HCT116 (cell line): ENCODE data around the gene LIMA1. TPM values are rescaled to one million over a fixed set of nuclear protein-coding genes. Genes with fewer than 3 reads are reported as not detected.

Source experiments
- ATAC-seq: fragments of 200-7000 bp; cut with Tn5 transposase; 2 replicates; pipeline ENCODE4 v1.9.1; 2020; ENCODE audit warnings: mild to moderate bottlenecking, moderate library complexity
- BruUV-seq: library from RNA; stranded (reverse); fragments of 400-500 nt; replicated peaks from 2 replicates; lab custom pipeline; 2021; lab: Mats Ljungman, UMichigan
- CTCF ChIA-PET: fragments of 300-600 bp; sonication (Branson Sonifier 250); formaldehyde crosslinking; loops from one replicate; lab custom pipeline; 2021; ENCODE audit warnings: antibody characterized with exemption; lab: Charles Lee
- POLR2A ChIA-PET: fragments of 300-600, 350-600 bp; sonication (Branson Sonifier 250); formaldehyde crosslinking; loops from one replicate; lab custom pipeline; 2021; ENCODE audit warnings: antibody characterized with exemption; lab: Charles Lee
- RAD21 ChIA-PET, 2 experiments: fragments of 300-600 bp; sonication (Branson Sonifier 250); formaldehyde crosslinking; loops; one replicate each; lab custom pipeline; 2023; ENCODE audit warnings: low total read pairs in 2 of 2; ENCODE audit not compliant: uncharacterized antibody in 2 of 2, unreplicated experiment in 2 of 2, low non-redundant PET in 1 of 2; lab: Charles Lee
- DNase-seq: peaks from one replicate; pipeline ENCODE4 v3.0.0-alpha.2; 2010; ENCODE audit warnings: low read depth, low spot score
- H2AFZ ChIP-seq: fragments of 200-600 bp; shearing (Covaris generic), sonication (generic); 2 replicates; pipeline ENCODE4 v1.6.1; 2017; ENCODE audit warnings: low read depth, mixed run types, mixed read lengths, antibody characterized with exemption, low read length; ENCODE audit not compliant: poor library complexity, severe bottlenecking
- H3K27ac ChIP-seq: 2 replicates; pipeline ENCODE4 v1.5.1; 2012; ENCODE audit warnings: low read depth, low read length
- H3K27me3 ChIP-seq: fragments of 200-600 bp; sonication (generic); 2 replicates; pipeline ENCODE4 v1.6.1; 2016; ENCODE audit warnings: mixed run types, low read length, mixed read lengths; ENCODE audit not compliant: insufficient read depth
- H3K36me3 ChIP-seq, 2 experiments: fragments of 200-500 bp in 1 of 2; fragments of 200-600 bp in 1 of 2; sonication (Bioruptor generic) in 1 of 2; sonication (generic) in 1 of 2; 2 replicates each; pipeline versions ENCODE4 v1.5.1 to v1.6.1; 2014 to 2016; ENCODE audit warnings: low read length in 2 of 2, inconsistent platforms in 1 of 2, mixed read lengths in 1 of 2, mixed run types in 1 of 2; ENCODE audit not compliant: insufficient read depth in 2 of 2, control insufficient read depth in 1 of 2
- H3K4me1 ChIP-seq, 2 experiments: fragments of 200-600 bp in 1 of 2; sonication (generic) in 1 of 2; 2 replicates each; pipeline versions ENCODE4 v1.5.1 to v1.6.1; 2012 to 2017; ENCODE audit warnings: low read length in 2 of 2, inconsistent platforms in 1 of 2, mild to moderate bottlenecking in 1 of 2, mixed read lengths in 1 of 2, mixed run types in 1 of 2, moderate library complexity in 1 of 2; ENCODE audit not compliant: insufficient read depth in 2 of 2, control insufficient read depth in 1 of 2
- H3K4me2 ChIP-seq: fragments of 200-600 bp; sonication (generic); 2 replicates; pipeline ENCODE4 v1.6.1; 2017; ENCODE audit warnings: mixed run types, low read length, mixed read lengths
- H3K4me3 ChIP-seq, 2 experiments: fragments of 200-600 bp in 1 of 2; sonication (generic) in 1 of 2; replicated peaks in 1 of 2; 2 replicates each; pipeline ENCODE4 v1.5.1; 2011 to 2016; ENCODE audit warnings: low read length in 2 of 2, control low read depth in 1 of 2, low read depth in 1 of 2, mild to moderate bottlenecking in 1 of 2, mixed read lengths in 1 of 2, mixed run types in 1 of 2
- H3K79me2 ChIP-seq: fragments of 200-600 bp; sonication (generic); 2 replicates; pipeline ENCODE4 v1.6.1; 2017; ENCODE audit warnings: mild to moderate bottlenecking, mixed run types, low read length, moderate library complexity, mixed read lengths; ENCODE audit not compliant: insufficient read depth
- H3K9ac ChIP-seq: fragments of 200-600 bp; sonication (generic); 2 replicates; pipeline ENCODE4 v1.6.1; 2016; ENCODE audit warnings: low read length, mixed read lengths
- H3K9me2 ChIP-seq: fragments of 200-600 bp; sonication (generic), shearing (Covaris generic); 2 replicates; pipeline ENCODE4 v1.6.1; 2017; ENCODE audit warnings: mixed run types, mild to moderate bottlenecking, moderate library complexity; ENCODE audit not compliant: insufficient read depth
- H3K9me3 ChIP-seq, 2 experiments: fragments of 200-500 bp in 1 of 2; fragments of 200-600 bp in 1 of 2; sonication (Bioruptor generic) in 1 of 2; sonication (generic) in 1 of 2; 2 replicates each; pipeline ENCODE4 v1.6.1; 2014 to 2017; ENCODE audit warnings: low read length in 2 of 2, mixed read lengths in 2 of 2, inconsistent platforms in 1 of 2, low read depth in 1 of 2, mild to moderate bottlenecking in 1 of 2, mixed run types in 1 of 2, moderate library complexity in 1 of 2; ENCODE audit not compliant: control insufficient read depth in 1 of 2, insufficient read depth in 1 of 2
- H4K20me1 ChIP-seq: fragments of 200-600 bp; sonication (generic), shearing (Covaris generic); 2 replicates; pipeline ENCODE4 v1.6.1; 2017; ENCODE audit warnings: mixed run types, mild to moderate bottlenecking, moderate library complexity; ENCODE audit not compliant: insufficient read depth
- EGR1 ChIP-seq: IDR thresholded peaks from 2 replicates; pipeline ENCODE4 v1.6.1; 2012; ENCODE audit warnings: low read depth
- ELF1 ChIP-seq: IDR thresholded peaks from 2 replicates; pipeline ENCODE4 v1.6.1; 2012; ENCODE audit warnings: low read depth, borderline replicate concordance
- EZH2 ChIP-seq: fragments of 200-600 bp; sonication (generic); IDR thresholded peaks from 2 replicates; pipeline ENCODE4 v1.6.1; 2017; ENCODE audit warnings: antibody characterized with exemption, mixed run types
- EZH2phosphoT487 ChIP-seq: fragments of 200-600 bp; IDR thresholded peaks from 2 replicates; pipeline ENCODE4 v1.6.1; 2018; ENCODE audit warnings: antibody characterized with exemption, borderline replicate concordance
- FOSL1 ChIP-seq: IDR thresholded peaks from 2 replicates; pipeline ENCODE4 v1.6.1; 2012; ENCODE audit warnings: low read depth
- JUND ChIP-seq: IDR thresholded peaks from 2 replicates; pipeline ENCODE4 v1.6.1; 2012
- POLR2A ChIP-seq: IDR thresholded peaks from 2 replicates; pipeline ENCODE4 v1.7.0; 2011; ENCODE audit warnings: borderline replicate concordance; ENCODE audit not compliant: insufficient read depth, insufficient read length; ENCODE audit errors: extremely low read depth
- RAD21 ChIP-seq: IDR thresholded peaks from 2 replicates; pipeline ENCODE4 v1.6.1; 2012; ENCODE audit warnings: low read depth, mild to moderate bottlenecking
- SIN3A ChIP-seq: IDR thresholded peaks from 2 replicates; pipeline ENCODE4 v1.6.1; 2012; ENCODE audit warnings: low read depth
- SP1 ChIP-seq: IDR thresholded peaks from 2 replicates; pipeline ENCODE4 v1.6.1; 2012; ENCODE audit warnings: low read depth
- SRF ChIP-seq: IDR thresholded peaks from 2 replicates; pipeline ENCODE4 v1.6.1; 2012; ENCODE audit warnings: low read depth
- YY1 ChIP-seq: IDR thresholded peaks from 2 replicates; pipeline ENCODE4 v1.6.1; 2011; ENCODE audit warnings: low read length, low read depth, moderate library complexity, mild to moderate bottlenecking; ENCODE audit not compliant: insufficient replicate concordance; ENCODE audit errors: extremely low read depth
- ZFX ChIP-seq: fragments of 450-650 bp; IDR thresholded peaks from 2 replicates; pipeline ENCODE4 v1.6.1; 2017
- intact Hi-C: fragments of 100-400 bp; cut with micrococcal nuclease; formaldehyde crosslinking; loops from 2 replicates; pipeline ENCODE4 v1.10.0; 2022
- total RNA-seq: library from RNA; stranded (reverse); gene quantifications from one replicate; pipeline ENCODE4 v1.2.1, GENCODE V29; 2021; ENCODE audit not compliant: unreplicated experiment
- TF ChIP-seq, protein P1 (sequence below): IDR thresholded peaks from 2 replicates; pipeline ENCODE4 v1.6.1; 2012
- TF ChIP-seq, protein P2 (sequence below): IDR thresholded peaks from 2 replicates; pipeline ENCODE4 v1.6.1; 2011; ENCODE audit warnings: mild to moderate bottlenecking, low read length, moderate library complexity; ENCODE audit not compliant: insufficient replicate concordance; ENCODE audit errors: extremely low read depth
- TF ChIP-seq, protein P3 (sequence below): IDR thresholded peaks from 2 replicates; pipeline ENCODE4 v1.6.1; 2012; ENCODE audit warnings: low read depth
- TF ChIP-seq, protein P4 (sequence below): IDR thresholded peaks from 2 replicates; pipeline ENCODE4 v1.6.1; 2012
- TF ChIP-seq, protein P5 (sequence below), 3 experiments: fragments of 200-600 bp in 1 of 3; sonication (generic) in 1 of 3; IDR thresholded peaks in 2 of 3; conservative IDR thresholded peaks in 1 of 3; 2 replicates each; pipeline ENCODE4 v1.5.1; 2012 to 2017; ENCODE audit warnings: low read depth in 2 of 3, low read length in 2 of 3, antibody characterized with exemption in 1 of 3, borderline replicate concordance in 1 of 3, control low read depth in 1 of 3, mild to moderate bottlenecking in 1 of 3, mixed read lengths in 1 of 3, mixed run types in 1 of 3, moderate library complexity in 1 of 3; ENCODE audit not compliant: insufficient read depth in 1 of 3

Gene LIMA1
- total RNA-seq, 1 experiment from 2014 or later: 79.6 TPM

DNA sequence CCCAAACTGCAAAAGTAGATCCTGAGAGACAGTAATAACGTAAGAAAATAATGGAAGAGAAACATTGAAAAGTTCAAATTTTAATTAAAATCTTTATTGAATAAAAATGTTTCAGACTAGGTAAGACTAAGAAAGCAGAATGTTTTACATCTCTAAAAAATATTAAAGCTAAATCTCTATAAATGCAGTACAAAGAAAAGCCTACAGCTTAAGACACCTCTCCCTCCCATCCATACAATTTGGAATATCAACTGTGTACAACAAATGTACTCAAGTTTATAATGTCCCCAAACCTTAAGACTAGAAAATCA lies 107.6 kb downstream of the LIMA1 start:
- no peaks in the 10 kb centered on the region for H3K9me3 ChIP-seq
- no TSS peak for BruUV-seq
- POLR2A ChIA-PET: interaction anchor here (0.9 to 1.3 kb wide), 3 partner anchors 8 to 91 kb away, joined by 3 to 5 read pairs (median 3); partner anchors contain the start of genes CERS5 and SMARCD1
- H3K36me3 ChIP-seq: peaks cover 2 to 20% of the 10 kb centered on the region in 2 experiments; a peak in 1 of 4 replicates
- H3K9ac ChIP-seq: no peak overlapping the region
- TF ChIP-seq, protein P1, sequence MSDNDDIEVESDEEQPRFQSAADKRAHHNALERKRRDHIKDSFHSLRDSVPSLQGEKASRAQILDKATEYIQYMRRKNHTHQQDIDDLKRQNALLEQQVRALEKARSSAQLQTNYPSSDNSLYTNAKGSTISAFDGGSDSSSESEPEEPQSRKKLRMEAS: no peak
- no peak for TF ChIP-seq RAD21
- TF ChIP-seq, protein P2, sequence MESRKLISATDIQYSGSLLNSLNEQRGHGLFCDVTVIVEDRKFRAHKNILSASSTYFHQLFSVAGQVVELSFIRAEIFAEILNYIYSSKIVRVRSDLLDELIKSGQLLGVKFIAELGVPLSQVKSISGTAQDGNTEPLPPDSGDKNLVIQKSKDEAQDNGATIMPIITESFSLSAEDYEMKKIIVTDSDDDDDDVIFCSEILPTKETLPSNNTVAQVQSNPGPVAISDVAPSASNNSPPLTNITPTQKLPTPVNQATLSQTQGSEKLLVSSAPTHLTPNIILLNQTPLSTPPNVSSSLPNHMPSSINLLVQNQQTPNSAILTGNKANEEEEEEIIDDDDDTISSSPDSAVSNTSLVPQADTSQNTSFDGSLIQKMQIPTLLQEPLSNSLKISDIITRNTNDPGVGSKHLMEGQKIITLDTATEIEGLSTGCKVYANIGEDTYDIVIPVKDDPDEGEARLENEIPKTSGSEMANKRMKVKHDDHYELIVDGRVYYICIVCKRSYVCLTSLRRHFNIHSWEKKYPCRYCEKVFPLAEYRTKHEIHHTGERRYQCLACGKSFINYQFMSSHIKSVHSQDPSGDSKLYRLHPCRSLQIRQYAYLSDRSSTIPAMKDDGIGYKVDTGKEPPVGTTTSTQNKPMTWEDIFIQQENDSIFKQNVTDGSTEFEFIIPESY: no peak
- no peak for TF ChIP-seq YY1
- no peak for TF ChIP-seq EGR1
- TF ChIP-seq EZH2: no peak
- TF ChIP-seq, protein P3, sequence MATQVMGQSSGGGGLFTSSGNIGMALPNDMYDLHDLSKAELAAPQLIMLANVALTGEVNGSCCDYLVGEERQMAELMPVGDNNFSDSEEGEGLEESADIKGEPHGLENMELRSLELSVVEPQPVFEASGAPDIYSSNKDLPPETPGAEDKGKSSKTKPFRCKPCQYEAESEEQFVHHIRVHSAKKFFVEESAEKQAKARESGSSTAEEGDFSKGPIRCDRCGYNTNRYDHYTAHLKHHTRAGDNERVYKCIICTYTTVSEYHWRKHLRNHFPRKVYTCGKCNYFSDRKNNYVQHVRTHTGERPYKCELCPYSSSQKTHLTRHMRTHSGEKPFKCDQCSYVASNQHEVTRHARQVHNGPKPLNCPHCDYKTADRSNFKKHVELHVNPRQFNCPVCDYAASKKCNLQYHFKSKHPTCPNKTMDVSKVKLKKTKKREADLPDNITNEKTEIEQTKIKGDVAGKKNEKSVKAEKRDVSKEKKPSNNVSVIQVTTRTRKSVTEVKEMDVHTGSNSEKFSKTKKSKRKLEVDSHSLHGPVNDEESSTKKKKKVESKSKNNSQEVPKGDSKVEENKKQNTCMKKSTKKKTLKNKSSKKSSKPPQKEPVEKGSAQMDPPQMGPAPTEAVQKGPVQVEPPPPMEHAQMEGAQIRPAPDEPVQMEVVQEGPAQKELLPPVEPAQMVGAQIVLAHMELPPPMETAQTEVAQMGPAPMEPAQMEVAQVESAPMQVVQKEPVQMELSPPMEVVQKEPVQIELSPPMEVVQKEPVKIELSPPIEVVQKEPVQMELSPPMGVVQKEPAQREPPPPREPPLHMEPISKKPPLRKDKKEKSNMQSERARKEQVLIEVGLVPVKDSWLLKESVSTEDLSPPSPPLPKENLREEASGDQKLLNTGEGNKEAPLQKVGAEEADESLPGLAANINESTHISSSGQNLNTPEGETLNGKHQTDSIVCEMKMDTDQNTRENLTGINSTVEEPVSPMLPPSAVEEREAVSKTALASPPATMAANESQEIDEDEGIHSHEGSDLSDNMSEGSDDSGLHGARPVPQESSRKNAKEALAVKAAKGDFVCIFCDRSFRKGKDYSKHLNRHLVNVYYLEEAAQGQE: no peak
- TF ChIP-seq, protein P4, sequence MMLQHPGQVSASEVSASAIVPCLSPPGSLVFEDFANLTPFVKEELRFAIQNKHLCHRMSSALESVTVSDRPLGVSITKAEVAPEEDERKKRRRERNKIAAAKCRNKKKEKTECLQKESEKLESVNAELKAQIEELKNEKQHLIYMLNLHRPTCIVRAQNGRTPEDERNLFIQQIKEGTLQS: no peak
- TF ChIP-seq POLR2A: no peak
- TF ChIP-seq, protein P5, sequence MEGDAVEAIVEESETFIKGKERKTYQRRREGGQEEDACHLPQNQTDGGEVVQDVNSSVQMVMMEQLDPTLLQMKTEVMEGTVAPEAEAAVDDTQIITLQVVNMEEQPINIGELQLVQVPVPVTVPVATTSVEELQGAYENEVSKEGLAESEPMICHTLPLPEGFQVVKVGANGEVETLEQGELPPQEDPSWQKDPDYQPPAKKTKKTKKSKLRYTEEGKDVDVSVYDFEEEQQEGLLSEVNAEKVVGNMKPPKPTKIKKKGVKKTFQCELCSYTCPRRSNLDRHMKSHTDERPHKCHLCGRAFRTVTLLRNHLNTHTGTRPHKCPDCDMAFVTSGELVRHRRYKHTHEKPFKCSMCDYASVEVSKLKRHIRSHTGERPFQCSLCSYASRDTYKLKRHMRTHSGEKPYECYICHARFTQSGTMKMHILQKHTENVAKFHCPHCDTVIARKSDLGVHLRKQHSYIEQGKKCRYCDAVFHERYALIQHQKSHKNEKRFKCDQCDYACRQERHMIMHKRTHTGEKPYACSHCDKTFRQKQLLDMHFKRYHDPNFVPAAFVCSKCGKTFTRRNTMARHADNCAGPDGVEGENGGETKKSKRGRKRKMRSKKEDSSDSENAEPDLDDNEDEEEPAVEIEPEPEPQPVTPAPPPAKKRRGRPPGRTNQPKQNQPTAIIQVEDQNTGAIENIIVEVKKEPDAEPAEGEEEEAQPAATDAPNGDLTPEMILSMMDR (IDR thresholded peaks at IDR 0.05 in 2 of 3, conservative IDR thresholded peaks at IDR 0.05 in 1 of 3; ENCODE audit: borderline replicate concordance in 1 of 3, insufficient read depth in 1 of 3, low read depth in 2 of 3, low read length in 2 of 3): no peak
- no peak for TF ChIP-seq ELF1
- TF ChIP-seq SIN3A: no peak
- TF ChIP-seq SP1: no peak
- TF ChIP-seq SRF: no peak
- no peak for TF ChIP-seq ZFX
- no peak for TF ChIP-seq EZH2phosphoT487
- TF ChIP-seq FOSL1: no peak
- no peak for TF ChIP-seq JUND
- TF ChIP-seq, all 23 proteins: peak for 0
- Histone ChIP-seq H3K4me3 (no peak overlapping the region), H4K20me1 (no peaks in the 10 kb centered on the region), H3K4me2 (no peak overlapping the region), H3K79me2 (no peaks in the 10 kb centered on the region), H3K4me1 (no peaks in the 10 kb centered on the region), H3K9me2 (no peaks in the 10 kb centered on the region), H3K27me3 (no peaks in the 10 kb centered on the region), H3K27ac (no peak overlapping the region), H2AFZ (no peak overlapping the region)
- RAD21 ChIA-PET: interaction anchor here (0.8 to 1.0 kb wide), 3 partner anchors 74 to 139 kb away, joined by 3 to 6 read pairs (median 4); no protein-coding TSS in a partner anchor
- CTCF ChIA-PET: interaction anchor here (0.7 to 1.8 kb wide), 19 partner anchors 9 to 309 kb away, joined by 3 to 29 read pairs (median 7); partner anchors contain the start of genes CERS5, COX14, GPD1 and SMARCD1
- DNase-seq (no peak), ATAC-seq (no peak)
- intact Hi-C loops: loop anchor here (1.0 to 2.0 kb wide), 2 partner anchors 100 to 209 kb away; no protein-coding TSS in a partner anchor
